ENCODE results near the gene STPG3.

DNA sequence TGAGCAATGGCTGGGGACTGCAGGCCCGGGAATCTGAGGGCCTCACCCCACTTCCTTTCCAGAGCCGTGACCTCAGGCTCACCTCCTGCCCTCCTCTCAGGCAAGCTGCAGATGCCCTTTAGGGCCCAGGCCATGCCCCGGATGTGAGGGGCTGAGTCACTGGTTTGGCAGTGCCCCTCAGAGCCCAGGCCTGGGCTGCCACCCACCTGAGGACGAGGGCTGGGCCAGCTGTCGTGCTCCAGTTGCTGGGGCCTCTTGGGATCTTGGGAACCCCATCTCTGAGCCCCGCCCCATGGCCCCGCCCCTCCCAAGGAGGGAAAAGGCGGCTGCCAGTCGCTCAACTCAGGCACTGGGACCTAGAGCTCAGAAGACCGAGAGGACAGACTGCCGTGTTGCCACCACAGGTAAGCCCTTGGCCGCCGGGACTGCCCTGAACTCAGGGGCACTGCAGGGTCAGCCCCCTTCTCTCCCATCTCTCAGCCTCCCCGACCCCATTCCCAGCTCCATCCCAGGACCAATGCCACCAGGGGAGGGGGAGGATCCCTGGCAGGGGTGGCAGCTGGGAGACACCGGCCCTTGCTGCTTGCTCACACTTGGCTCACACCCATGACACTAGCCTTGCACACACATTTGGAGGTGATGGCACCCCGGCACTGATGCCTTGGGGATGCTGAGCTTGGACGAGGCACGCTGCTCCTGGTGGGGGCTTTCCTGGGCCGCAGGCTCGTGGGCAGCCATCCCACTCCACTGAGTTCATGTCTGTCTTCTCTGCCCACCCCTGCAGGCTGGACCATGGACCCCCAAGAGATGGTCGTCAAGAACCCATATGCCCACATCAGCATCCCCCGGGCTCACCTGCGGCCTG is 26.0 kb upstream of the STPG3 start, which contains the start of gene CYSRT1:
- TF ChIP-seq, protein P1, sequence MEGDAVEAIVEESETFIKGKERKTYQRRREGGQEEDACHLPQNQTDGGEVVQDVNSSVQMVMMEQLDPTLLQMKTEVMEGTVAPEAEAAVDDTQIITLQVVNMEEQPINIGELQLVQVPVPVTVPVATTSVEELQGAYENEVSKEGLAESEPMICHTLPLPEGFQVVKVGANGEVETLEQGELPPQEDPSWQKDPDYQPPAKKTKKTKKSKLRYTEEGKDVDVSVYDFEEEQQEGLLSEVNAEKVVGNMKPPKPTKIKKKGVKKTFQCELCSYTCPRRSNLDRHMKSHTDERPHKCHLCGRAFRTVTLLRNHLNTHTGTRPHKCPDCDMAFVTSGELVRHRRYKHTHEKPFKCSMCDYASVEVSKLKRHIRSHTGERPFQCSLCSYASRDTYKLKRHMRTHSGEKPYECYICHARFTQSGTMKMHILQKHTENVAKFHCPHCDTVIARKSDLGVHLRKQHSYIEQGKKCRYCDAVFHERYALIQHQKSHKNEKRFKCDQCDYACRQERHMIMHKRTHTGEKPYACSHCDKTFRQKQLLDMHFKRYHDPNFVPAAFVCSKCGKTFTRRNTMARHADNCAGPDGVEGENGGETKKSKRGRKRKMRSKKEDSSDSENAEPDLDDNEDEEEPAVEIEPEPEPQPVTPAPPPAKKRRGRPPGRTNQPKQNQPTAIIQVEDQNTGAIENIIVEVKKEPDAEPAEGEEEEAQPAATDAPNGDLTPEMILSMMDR (IDR thresholded peaks at IDR 0.05), result no peak
- TF ChIP-seq POLR2A (IDR thresholded peaks at IDR 0.05), result no peak
